Astrocyte of the cerebellum (primary cell): Measurements from ENCODE around the gene SCARB1.

ENCODE experiments used
- DNase-seq: peaks from one replicate; pipeline ENCODE4 v3.0.0-alpha.2; 2011; ENCODE audit warnings: low read depth
- H3K4me3 ChIP-seq: 2 replicates; pipeline ENCODE4 v1.5.1; 2011; ENCODE audit warnings: mild to moderate bottlenecking, low read depth, low read length, moderate library complexity
- in situ Hi-C: cut with HindIII; loops from 2 replicates; pipeline ENCODE4 v1.10.0; 2017; ENCODE audit warnings: low sequenced_read_pairs
- TF ChIP-seq, protein P1 (sequence below): IDR thresholded peaks from 2 replicates; pipeline ENCODE4 v1.5.1; 2012; ENCODE audit warnings: low read length, low read depth, moderate library complexity, mild to moderate bottlenecking; ENCODE audit errors: missing control alignments

The SCARB1 gene

DNA sequence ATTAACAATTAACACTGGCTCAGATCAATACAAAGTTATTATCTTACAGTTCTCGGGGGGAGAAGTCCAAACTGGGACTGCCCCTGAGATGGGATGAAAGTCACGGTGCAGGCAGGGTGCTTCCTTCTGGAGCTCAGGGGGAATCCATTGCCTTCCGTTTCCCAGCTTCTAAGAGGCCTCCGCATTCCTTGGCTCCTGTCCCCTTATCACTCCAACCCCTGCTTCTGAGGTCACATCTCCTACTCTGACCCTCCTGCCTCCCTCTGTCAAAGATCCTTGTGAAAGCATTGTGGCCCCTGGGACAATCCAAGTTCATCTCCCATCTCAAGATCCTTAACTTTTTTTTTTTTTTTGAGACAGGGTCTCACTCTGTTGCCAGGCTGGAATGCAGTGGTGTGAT lies 30.8 kb downstream of the SCARB1 start:
- in situ Hi-C loops = no loop called here
- no peak for DNase-seq
- no peak overlapping the region for H3K4me3 ChIP-seq
- TF ChIP-seq, protein P1, sequence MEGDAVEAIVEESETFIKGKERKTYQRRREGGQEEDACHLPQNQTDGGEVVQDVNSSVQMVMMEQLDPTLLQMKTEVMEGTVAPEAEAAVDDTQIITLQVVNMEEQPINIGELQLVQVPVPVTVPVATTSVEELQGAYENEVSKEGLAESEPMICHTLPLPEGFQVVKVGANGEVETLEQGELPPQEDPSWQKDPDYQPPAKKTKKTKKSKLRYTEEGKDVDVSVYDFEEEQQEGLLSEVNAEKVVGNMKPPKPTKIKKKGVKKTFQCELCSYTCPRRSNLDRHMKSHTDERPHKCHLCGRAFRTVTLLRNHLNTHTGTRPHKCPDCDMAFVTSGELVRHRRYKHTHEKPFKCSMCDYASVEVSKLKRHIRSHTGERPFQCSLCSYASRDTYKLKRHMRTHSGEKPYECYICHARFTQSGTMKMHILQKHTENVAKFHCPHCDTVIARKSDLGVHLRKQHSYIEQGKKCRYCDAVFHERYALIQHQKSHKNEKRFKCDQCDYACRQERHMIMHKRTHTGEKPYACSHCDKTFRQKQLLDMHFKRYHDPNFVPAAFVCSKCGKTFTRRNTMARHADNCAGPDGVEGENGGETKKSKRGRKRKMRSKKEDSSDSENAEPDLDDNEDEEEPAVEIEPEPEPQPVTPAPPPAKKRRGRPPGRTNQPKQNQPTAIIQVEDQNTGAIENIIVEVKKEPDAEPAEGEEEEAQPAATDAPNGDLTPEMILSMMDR = no peak

DNA sequence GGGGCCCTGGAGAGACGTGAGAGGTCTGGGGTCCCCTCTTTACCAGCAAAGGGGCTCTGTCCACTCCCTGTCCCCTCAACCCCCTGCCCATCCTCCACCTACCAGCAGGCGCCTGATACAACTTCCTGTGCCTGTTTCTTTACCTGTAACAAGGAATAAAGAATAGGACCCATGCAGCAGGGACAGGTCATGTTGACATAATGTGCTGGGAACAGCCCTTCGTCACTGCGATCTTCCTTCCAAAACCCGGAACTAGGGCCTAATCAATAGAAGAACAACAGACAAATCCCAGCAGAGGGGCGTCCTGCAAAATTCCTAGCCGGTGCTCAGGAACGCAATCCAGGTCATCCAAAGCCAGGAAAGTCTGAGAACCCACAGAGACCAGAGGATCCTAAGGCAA lies 32.1 kb downstream of the SCARB1 start:
- no peak for DNase-seq
- in situ Hi-C loops = no loop called here

DNA sequence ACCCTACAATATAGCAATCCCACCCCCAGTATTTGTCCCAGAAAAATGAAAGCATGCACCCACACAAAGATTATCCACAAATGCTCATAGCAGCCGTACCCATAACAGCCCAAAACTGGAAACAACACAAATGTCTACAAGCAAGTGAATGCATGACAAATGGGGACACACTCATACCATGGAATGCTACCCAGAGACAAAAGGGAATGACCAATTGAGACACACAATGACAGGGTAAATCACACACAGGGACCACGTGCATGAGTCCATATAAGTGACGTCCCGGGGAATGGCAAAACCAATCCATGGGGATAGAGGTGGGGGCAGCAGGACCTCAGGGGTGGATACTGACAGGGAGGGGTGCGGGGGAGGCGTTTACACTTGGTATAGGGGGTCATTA lies 33.4 kb downstream of the SCARB1 start:
- in situ Hi-C loops = no loop called here
- no peak overlapping the region for H3K4me3 ChIP-seq
- no peak for DNase-seq
- TF ChIP-seq, protein P1 = no peak

More for the DNA sequence above, 32.1 kb downstream of the SCARB1 start:
- TF ChIP-seq, protein P1 = no peak
- H3K4me3 ChIP-seq = no peak overlapping the region

DNA sequence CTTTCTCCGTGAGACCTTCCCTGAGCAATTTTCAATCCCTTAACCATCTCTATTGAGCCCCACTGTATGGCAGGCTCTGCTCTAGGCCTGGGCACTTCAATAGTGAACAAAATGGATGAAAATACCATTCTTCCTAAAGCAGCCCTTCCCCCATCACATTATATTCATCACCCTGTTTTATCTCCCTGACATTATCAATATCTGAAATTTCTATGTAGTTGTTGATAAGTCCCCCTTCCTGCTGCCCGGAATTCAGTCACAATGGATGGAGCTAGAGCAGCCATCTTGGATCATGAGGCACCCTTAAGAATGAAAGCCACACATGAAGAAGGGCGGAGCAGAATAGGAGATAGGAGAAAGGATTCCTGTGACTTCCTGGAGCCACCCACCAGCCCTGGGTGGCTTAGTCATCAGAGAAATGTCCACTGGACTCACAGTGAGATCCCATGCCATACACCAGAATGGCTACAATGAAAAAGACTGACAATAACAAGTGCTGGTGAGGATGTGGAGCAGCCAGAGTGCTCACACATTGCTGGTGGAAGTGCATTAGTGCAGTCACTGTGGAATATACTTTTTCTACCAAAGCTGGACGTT lies 33.9 kb downstream of the SCARB1 start:
- no peak overlapping the region for H3K4me3 ChIP-seq
- in situ Hi-C loops = no loop called here
- TF ChIP-seq, protein P1 = no peak
- DNase-seq = no peak

DNA sequence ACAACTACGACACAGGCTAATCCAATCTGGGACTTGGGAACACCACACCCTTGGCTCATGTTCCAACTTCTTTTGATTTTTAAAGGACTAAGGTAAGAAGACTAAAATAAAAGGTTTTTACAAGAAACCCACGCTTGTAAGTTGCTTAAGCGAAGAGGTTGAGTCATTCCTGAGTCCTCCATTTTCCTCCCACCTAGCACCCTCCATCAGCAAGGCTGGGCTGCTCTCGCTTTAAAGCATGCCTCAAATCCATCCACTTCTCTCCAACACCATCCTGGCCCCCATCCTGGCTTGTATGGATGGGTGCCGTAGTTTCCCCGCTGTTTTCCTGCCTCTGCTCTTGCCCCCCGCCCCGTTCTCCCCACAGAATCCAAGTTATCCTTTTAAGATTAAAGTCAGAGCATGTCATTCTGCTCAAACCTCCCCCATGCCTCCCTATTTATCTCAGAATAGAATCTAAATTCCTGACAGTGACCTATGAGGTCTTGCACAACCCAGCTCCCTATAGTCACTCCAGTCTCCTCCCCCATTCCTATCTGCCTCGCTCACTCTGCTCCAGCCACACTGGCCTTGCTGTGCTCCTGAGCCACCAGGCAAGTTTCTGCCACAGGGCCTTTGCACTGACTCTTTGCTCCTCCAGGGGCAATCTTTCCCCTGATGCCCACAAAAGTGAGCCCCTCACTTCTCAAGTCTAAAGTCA lies 34.5 kb downstream of the SCARB1 start:
- in situ Hi-C loops = no loop called here

DNA sequence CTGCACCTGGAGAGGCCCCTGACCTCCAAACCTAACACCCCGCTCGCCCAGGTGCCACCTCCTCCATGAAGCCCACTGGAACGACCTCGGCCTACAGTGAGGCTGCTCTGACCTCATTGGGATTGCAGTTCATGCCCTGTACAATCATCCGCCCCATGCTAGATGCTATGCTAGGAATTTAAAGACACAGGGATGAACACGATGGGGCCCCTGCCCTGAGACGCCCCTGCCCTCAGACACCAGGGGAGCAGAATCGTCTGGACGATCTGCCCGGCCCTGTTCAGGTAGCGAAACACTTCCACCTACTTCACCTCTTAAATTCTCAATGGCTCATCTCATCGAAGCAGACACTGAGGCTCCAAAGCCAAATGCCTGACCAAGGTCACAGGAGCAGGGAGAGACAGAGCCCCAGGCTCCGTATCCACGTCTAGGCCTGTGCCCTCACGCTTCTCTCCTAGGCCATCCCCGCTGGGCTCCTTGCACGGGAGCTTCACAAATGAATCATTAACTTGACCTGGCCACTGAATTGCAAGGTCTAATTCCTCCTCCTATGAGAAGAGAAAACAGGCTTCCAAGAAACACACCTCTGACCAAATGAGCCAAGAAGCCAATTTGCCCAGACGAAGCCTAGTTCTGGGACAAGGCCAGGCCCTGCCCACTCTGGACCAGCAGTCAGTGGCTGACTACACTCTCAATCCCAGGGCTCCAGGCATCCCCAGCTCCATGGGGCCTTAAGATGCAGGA lies 35.2 kb downstream of the SCARB1 start:
- DNase-seq = peak; percentile 27
- TF ChIP-seq, protein P1 = no peak
- in situ Hi-C loops = no loop called here
- no peak overlapping the region for H3K4me3 ChIP-seq

More for the DNA sequence above, 34.5 kb downstream of the SCARB1 start:
- DNase-seq = peak; percentile 28
- no peak overlapping the region for H3K4me3 ChIP-seq
- TF ChIP-seq, protein P1 = no peak
